ENCODE measurements around the gene NBDY. TPM values are rescaled to one million over a fixed set of nuclear protein-coding genes. Genes with fewer than 3 reads are reported as not detected.

NBDY gene
- polyA plus RNA-seq, 1 donor (not counting 4 experiments of a cell fraction or from before 2014, with no cell fraction given) = 41.1 TPM

DNA sequence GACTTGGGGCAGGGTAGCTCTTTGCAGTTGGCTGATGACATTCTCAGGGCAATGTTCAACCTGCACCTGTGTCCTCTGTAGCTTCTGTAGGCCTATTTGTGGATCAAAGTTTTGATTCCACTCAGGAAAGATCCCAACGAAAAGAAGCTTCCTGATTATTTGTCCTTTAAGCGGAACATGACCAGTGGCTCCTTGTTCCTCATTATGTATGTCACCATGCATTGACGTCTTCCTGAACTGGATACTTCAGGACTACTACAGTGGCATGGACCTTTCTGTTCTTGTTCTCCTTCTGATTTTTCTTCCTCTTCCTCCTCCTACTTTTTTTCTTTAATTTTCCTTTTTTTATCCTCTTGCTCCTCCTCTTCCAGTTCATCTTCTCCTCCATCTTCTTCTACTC, 62.4 kb downstream of the NBDY start:
- no peaks in the 10 kb centered on the region for H3K27me3 ChIP-seq (ENCODE audit: control insufficient read depth, extremely low read depth, insufficient read depth, low read length)
- peaks cover 0 to 2% of the 10 kb centered on the region in 2 experiments for H3K36me3 ChIP-seq (ENCODE audit: control insufficient read depth in 2 of 2, extremely low read depth in 1 of 2, insufficient read depth in 2 of 2, low read length in 2 of 2)
- H3K4me2 ChIP-seq (ENCODE audit: control insufficient read depth, extremely low read depth, insufficient read depth, low read depth, low read length) = no peak overlapping the region
- H3K9me3 ChIP-seq (ENCODE audit: control insufficient read depth, low read depth, low read length) = no peaks in the 10 kb centered on the region
- peaks cover 2% of the 10 kb centered on the region for H3K4me1 ChIP-seq (ENCODE audit: control insufficient read depth, extremely low read depth, insufficient read depth, low read length)
- H3K79me2 ChIP-seq (ENCODE audit: control insufficient read depth, insufficient read depth, low read length) = no peaks in the 10 kb centered on the region
- H4K20me1 ChIP-seq (ENCODE audit: control insufficient read depth, extremely low read depth, insufficient read depth, low read length) = no peaks in the 10 kb centered on the region
- H3K4me3 ChIP-seq (ENCODE audit: control insufficient read depth in 2 of 3, extremely low read depth in 1 of 3, insufficient read depth in 2 of 3, low read depth in 1 of 3, low read length in 3 of 3) = no peak overlapping the region
- DNase-seq (ENCODE audit: low read depth, low spot score) = no peak
- FAIRE-seq = no peak
- dilution Hi-C loops (cut with MboI; ENCODE audit: extremely low pct_ligation_motif_present, low sequenced_read_pairs) = no loop called here
- no peak overlapping the region for H3K9ac ChIP-seq (ENCODE audit: control insufficient read depth, extremely low read depth, insufficient read depth, low read length)
- no peak overlapping the region for H3K27ac ChIP-seq (ENCODE audit: control insufficient read depth, insufficient read depth, low read length)
- no peaks in the 10 kb centered on the region for H3K9me1 ChIP-seq (ENCODE audit: control insufficient read depth, extremely low read depth, insufficient read depth, low read length)
- H2AFZ ChIP-seq (ENCODE audit: control insufficient read depth, low read length) = no peak overlapping the region
- TF ChIP-seq, protein P1, sequence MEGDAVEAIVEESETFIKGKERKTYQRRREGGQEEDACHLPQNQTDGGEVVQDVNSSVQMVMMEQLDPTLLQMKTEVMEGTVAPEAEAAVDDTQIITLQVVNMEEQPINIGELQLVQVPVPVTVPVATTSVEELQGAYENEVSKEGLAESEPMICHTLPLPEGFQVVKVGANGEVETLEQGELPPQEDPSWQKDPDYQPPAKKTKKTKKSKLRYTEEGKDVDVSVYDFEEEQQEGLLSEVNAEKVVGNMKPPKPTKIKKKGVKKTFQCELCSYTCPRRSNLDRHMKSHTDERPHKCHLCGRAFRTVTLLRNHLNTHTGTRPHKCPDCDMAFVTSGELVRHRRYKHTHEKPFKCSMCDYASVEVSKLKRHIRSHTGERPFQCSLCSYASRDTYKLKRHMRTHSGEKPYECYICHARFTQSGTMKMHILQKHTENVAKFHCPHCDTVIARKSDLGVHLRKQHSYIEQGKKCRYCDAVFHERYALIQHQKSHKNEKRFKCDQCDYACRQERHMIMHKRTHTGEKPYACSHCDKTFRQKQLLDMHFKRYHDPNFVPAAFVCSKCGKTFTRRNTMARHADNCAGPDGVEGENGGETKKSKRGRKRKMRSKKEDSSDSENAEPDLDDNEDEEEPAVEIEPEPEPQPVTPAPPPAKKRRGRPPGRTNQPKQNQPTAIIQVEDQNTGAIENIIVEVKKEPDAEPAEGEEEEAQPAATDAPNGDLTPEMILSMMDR (optimal IDR thresholded peaks at IDR 0.05 in 1 of 3, IDR thresholded peaks at IDR 0.05 in 1 of 3, conservative IDR thresholded peaks at IDR 0.05 in 1 of 3; ENCODE audit: extremely low read depth in 1 of 3, insufficient read depth in 2 of 3, low read length in 3 of 3) = no peak
- no peak for TF ChIP-seq EZH2 (IDR thresholded peaks at IDR 0.05; ENCODE audit: low read length)

GRCh38 chrX:56792270-56793111, 63.4 kb downstream of the NBDY start:
- H3K27ac ChIP-seq (ENCODE audit: control insufficient read depth, insufficient read depth, low read length) = no peak overlapping the region
- no peak overlapping the region for H2AFZ ChIP-seq (ENCODE audit: control insufficient read depth, low read length)
- no peaks in the 10 kb centered on the region for H4K20me1 ChIP-seq (ENCODE audit: control insufficient read depth, extremely low read depth, insufficient read depth, low read length)
- no peaks in the 10 kb centered on the region for H3K27me3 ChIP-seq (ENCODE audit: control insufficient read depth, extremely low read depth, insufficient read depth, low read length)
- peaks cover 0 to 2% of the 10 kb centered on the region in 2 experiments for H3K36me3 ChIP-seq (ENCODE audit: control insufficient read depth in 2 of 2, extremely low read depth in 1 of 2, insufficient read depth in 2 of 2, low read length in 2 of 2)
- no peak for TF ChIP-seq EZH2 (IDR thresholded peaks at IDR 0.05; ENCODE audit: low read length)
- TF ChIP-seq, protein P1 (optimal IDR thresholded peaks at IDR 0.05 in 1 of 3, IDR thresholded peaks at IDR 0.05 in 1 of 3, conservative IDR thresholded peaks at IDR 0.05 in 1 of 3; ENCODE audit: extremely low read depth in 1 of 3, insufficient read depth in 2 of 3, low read length in 3 of 3) = no peak
- H3K9ac ChIP-seq (ENCODE audit: control insufficient read depth, extremely low read depth, insufficient read depth, low read length) = no peak overlapping the region
- H3K4me1 ChIP-seq (ENCODE audit: control insufficient read depth, extremely low read depth, insufficient read depth, low read length) = peaks cover 2% of the 10 kb centered on the region
- no peaks in the 10 kb centered on the region for H3K79me2 ChIP-seq (ENCODE audit: control insufficient read depth, insufficient read depth, low read length)
- dilution Hi-C loops (cut with MboI; ENCODE audit: extremely low pct_ligation_motif_present, low sequenced_read_pairs) = no loop called here
- H3K4me2 ChIP-seq (ENCODE audit: control insufficient read depth, extremely low read depth, insufficient read depth, low read depth, low read length) = no peak overlapping the region
- no peaks in the 10 kb centered on the region for H3K9me3 ChIP-seq (ENCODE audit: control insufficient read depth, low read depth, low read length)
- no peaks in the 10 kb centered on the region for H3K9me1 ChIP-seq (ENCODE audit: control insufficient read depth, extremely low read depth, insufficient read depth, low read length)
- H3K4me3 ChIP-seq (ENCODE audit: control insufficient read depth in 2 of 3, extremely low read depth in 1 of 3, insufficient read depth in 2 of 3, low read depth in 1 of 3, low read length in 3 of 3) = no peak overlapping the region
- DNase-seq (ENCODE audit: low read depth, low spot score) = no peak
- no peak for FAIRE-seq

Data from keratinocyte (primary cell).